Measurements from ENCODE around the gene COBL.

- TF ChIP-seq POLR2AphosphoS5 (IDR thresholded peaks at IDR 0.05; ENCODE audit: low read depth, low read length) = no peak
- TF ChIP-seq POLR2A (IDR thresholded peaks at IDR 0.05; ENCODE audit: low read depth, low read length) = no peak
- no peak for TF ChIP-seq TAF1 (IDR thresholded peaks at IDR 0.05; ENCODE audit: low read depth, low read length)
Measured at GRCh38 chr7:51253157-51253556, 63.5 kb downstream of the COBL start.
